Adrenal gland (tissue), 5 donors: ENCODE results near the gene RUFY1.

Source experiments
- POLR2A ChIP-seq, 2 donors: fragments of 450-650 bp; IDR thresholded peaks; one replicate each; pipeline ENCODE4 v1.6.1; 2017; ENCODE audit warnings: antibody characterized with exemption in 2 of 2, mild to moderate bottlenecking in 2 of 2, moderate library complexity in 1 of 2
- TF ChIP-seq, protein P1 (sequence below), 6 experiments: fragments of 450-650 bp in 4 of 6; fragments of 200-600 bp in 2 of 6; sonication (generic) in 1 of 6; IDR thresholded peaks; 1 replicate in 5 of 6; 2 replicates in 1 of 6; pipeline versions ENCODE4 v1.5.1 to v1.8.0; 2016 to 2021; ENCODE audit warnings: antibody characterized with exemption in 6 of 6, mild to moderate bottlenecking in 2 of 6, moderate library complexity in 1 of 6
- donor health status: DM: no; HTN: no; CAD: no.

DNA sequence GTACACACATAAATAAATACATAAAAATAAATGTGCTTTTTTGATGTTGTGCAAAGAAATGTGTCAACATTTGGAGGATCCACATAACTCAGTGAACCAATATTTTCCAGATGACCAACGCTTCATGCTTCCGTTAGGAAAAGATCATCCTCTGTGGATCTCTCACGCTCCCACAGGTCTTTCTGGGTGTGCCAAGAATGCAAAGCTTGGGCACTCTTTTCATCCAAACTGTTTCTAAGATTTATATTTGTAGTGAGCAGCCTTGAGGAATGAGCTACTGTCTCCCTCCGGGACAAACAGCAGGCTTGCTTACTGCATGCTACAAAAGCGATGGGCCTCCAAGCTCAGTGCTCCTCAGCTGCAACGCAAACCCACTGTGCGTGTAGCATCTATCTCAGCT, 46.2 kb upstream of the RUFY1 start:
- TF ChIP-seq, protein P1, sequence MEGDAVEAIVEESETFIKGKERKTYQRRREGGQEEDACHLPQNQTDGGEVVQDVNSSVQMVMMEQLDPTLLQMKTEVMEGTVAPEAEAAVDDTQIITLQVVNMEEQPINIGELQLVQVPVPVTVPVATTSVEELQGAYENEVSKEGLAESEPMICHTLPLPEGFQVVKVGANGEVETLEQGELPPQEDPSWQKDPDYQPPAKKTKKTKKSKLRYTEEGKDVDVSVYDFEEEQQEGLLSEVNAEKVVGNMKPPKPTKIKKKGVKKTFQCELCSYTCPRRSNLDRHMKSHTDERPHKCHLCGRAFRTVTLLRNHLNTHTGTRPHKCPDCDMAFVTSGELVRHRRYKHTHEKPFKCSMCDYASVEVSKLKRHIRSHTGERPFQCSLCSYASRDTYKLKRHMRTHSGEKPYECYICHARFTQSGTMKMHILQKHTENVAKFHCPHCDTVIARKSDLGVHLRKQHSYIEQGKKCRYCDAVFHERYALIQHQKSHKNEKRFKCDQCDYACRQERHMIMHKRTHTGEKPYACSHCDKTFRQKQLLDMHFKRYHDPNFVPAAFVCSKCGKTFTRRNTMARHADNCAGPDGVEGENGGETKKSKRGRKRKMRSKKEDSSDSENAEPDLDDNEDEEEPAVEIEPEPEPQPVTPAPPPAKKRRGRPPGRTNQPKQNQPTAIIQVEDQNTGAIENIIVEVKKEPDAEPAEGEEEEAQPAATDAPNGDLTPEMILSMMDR (IDR thresholded peaks at IDR 0.05), result no peak
- TF ChIP-seq POLR2A (IDR thresholded peaks at IDR 0.05), result no peak
